Measurements from ENCODE around the gene MEPCE. TPM values are rescaled to one million over a fixed set of nuclear protein-coding genes. Genes with fewer than 3 reads are reported as not detected.

The MEPCE gene
- total and polyA plus RNA-seq, 2 of the 8 experiments (the other 6 are each of a cell fraction or from before 2014, with no cell fraction given) = 22.8 to 48.8 TPM

- TF ChIP-seq CHD1 (IDR thresholded peaks at IDR 0.05; ENCODE audit: low read depth, low read length) (no peak), ATF3 (IDR thresholded peaks at IDR 0.05; ENCODE audit: insufficient read depth, low read depth, low read length) (no peak), CBX5 (IDR thresholded peaks at IDR 0.05; ENCODE audit: low read depth, low read length) (no peak), POLR2AphosphoS5 (IDR thresholded peaks at IDR 0.05; ENCODE audit: low read depth, low read length) (no peak), BCL11A (IDR thresholded peaks at IDR 0.05; ENCODE audit: low read depth in 2 of 2, low read length in 2 of 2) (no peak), POU5F1 (IDR thresholded peaks at IDR 0.05; ENCODE audit: low read depth, low read length) (no peak)
These were observed 7.8 kb downstream of the MEPCE start (continued) for GRCh38 chr7:100437150-100438100.

All from H1 (cell line).